Fibroblast of lung (primary cell): ENCODE results near the gene GALNT2.

Source experiments
- CTCF ChIP-seq, 2 donors: IDR thresholded peaks in 1 of 2; conservative IDR thresholded peaks in 1 of 2; 1 replicate in 1 of 2; 2 replicates in 1 of 2; pipeline ENCODE4 v1.5.1; 2011 to 2012; ENCODE audit warnings: low read length in 2 of 2, control low read depth in 1 of 2, inconsistent platforms in 1 of 2, low read depth in 1 of 2, mild to moderate bottlenecking in 1 of 2
- EZH2 ChIP-seq: IDR thresholded peaks from 2 replicates; pipeline ENCODE4 v1.5.1; 2012; ENCODE audit warnings: low read length, control low read depth, mild to moderate bottlenecking; ENCODE audit errors: missing control alignments

DNA sequence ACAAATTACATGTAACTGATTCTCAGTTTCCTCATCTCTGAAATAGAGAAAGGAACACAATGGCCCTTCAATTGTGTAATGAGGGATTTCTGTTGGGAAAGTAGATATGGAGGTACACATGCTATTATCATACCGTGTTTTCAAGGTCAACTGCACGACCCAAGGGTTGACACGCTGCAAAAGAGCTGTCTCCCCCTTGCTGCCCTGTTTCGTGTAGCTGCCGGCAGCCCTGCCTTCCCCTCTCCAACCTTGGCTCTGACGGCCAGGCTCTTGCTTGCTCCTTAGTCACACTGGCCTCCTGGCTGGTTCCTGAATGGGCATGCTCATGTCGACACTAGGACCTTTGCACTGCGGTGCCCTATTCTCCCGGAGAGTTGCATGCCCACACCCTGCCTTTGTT is 134.4 kb downstream of the GALNT2 start:
- TF ChIP-seq CTCF (conservative IDR thresholded peaks at IDR 0.05 in 1 of 2, IDR thresholded peaks at IDR 0.05 in 1 of 2; ENCODE audit: low read depth in 1 of 2, low read length in 2 of 2): no peak
- no peak for TF ChIP-seq EZH2
